22Rv1 (cell line): ENCODE measurements around the gene IQCE.

Experiments used
- H3K27ac ChIP-seq: fragments of 450-650 bp; 2 replicates; pipeline ENCODE4 v1.5.1; 2017
- CTCF ChIP-seq: fragments of 450-650 bp; IDR thresholded peaks from 2 replicates; pipeline ENCODE4 v1.5.1; 2017; ENCODE audit warnings: mild to moderate bottlenecking
- ZFX ChIP-seq: fragments of 450-650 bp; IDR thresholded peaks from 2 replicates; pipeline ENCODE4 v1.6.1; 2017; ENCODE audit warnings: antibody characterized with exemption, borderline replicate concordance

IQCE gene

GRCh38 chr7:2663121-2663886 lies 104.5 kb downstream of the IQCE start:
- H3K27ac ChIP-seq: no peak overlapping the region
- TF ChIP-seq CTCF (no peak), ZFX (no peak)

- TF ChIP-seq ZFX (no peak), CTCF (no peak)
- no peak overlapping the region for H3K27ac ChIP-seq
Measured at GRCh38 chr7:2663960-2664359, 105.2 kb downstream of the IQCE start.
